Esophagus squamous epithelium (tissue), 5 donors: ENCODE measurements around the gene TRAPPC6A. TPM values are rescaled to one million over a fixed set of nuclear protein-coding genes. Genes with fewer than 3 reads are reported as not detected.

Experiments
- DNase-seq: peaks from one replicate; lab custom pipeline; 2025; lab: John Stamatoyannopoulos, UW
- H3K27ac ChIP-seq, 4 donors: fragments of 200-600 bp; sonication (generic); one replicate each; pipeline ENCODE4 v1.5.1; 2016 to 2019; ENCODE audit warnings: mild to moderate bottlenecking in 1 of 4
- H3K27me3 ChIP-seq, 4 donors: fragments of 200-600 bp; sonication (generic); 1 replicate in 3 of 4; 2 replicates in 1 of 4; pipeline versions ENCODE4 v1.5.1 to v1.6.0; 2017 to 2021; ENCODE audit warnings: antibody characterized with exemption in 1 of 4
- H3K36me3 ChIP-seq, 3 donors: fragments of 200-600 bp; sonication (generic); one replicate each; pipeline ENCODE4 v1.5.1; 2016 to 2019
- H3K4me1 ChIP-seq, 3 donors: fragments of 200-600 bp; sonication (generic); one replicate each; pipeline ENCODE4 v1.5.1; 2017 to 2019
- H3K4me3 ChIP-seq, 4 donors: fragments of 200-600 bp; sonication (generic); 1 replicate in 3 of 4; 2 replicates in 1 of 4; pipeline ENCODE4 v1.5.1; 2016 to 2019; ENCODE audit warnings: mild to moderate bottlenecking in 2 of 4, moderate library complexity in 1 of 4
- H3K9me3 ChIP-seq, 3 donors: fragments of 200-600 bp; sonication (generic); one replicate each; pipeline ENCODE4 v1.5.1; 2016 to 2019
- POLR2A ChIP-seq, 4 donors: fragments of 450-650 bp; IDR thresholded peaks; one replicate each; pipeline ENCODE4 v1.6.1; 2017; ENCODE audit warnings: antibody characterized with exemption in 4 of 4, mild to moderate bottlenecking in 4 of 4, moderate library complexity in 3 of 4
- WGBS, 2 donors: methylation state at CpG; one replicate each; pipeline ENCODE4 v1.1.5; 2018; 5-methylcytosine and 5-hydroxymethylcytosine counted together
- intact Hi-C: fragments of 100-400 bp; cut with DNase I; formaldehyde crosslinking; loops from one replicate; pipeline ENCODE4 v1.15.0; 2022
- total RNA-seq, 4 donors: library from RNA; depleted of rRNA; stranded (reverse); fragments of >200 nt; gene quantifications; one replicate each; pipeline ENCODE4 v1.1.0, GENCODE V29; 2016
- TF ChIP-seq, protein P1 (sequence below), 6 experiments: fragments of 450-650 bp in 4 of 6; fragments of 200-600 bp in 2 of 6; sonication (generic) in 2 of 6; IDR thresholded peaks; one replicate each; pipeline ENCODE4 v1.5.1; 2016 to 2019; ENCODE audit warnings: antibody characterized with exemption in 6 of 6, mild to moderate bottlenecking in 4 of 6, moderate library complexity in 4 of 6
- donor health status: DM: yes; HTN: yes; CAD: no.

TRAPPC6A gene, protein sequence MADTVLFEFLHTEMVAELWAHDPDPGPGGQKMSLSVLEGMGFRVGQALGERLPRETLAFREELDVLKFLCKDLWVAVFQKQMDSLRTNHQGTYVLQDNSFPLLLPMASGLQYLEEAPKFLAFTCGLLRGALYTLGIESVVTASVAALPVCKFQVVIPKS
- 10 to 100 TPM in 3 of 4 donors, 1 to 10 TPM in 1; 5.4 to 27.8 (median 18.0) TPM for total RNA-seq

DNA sequence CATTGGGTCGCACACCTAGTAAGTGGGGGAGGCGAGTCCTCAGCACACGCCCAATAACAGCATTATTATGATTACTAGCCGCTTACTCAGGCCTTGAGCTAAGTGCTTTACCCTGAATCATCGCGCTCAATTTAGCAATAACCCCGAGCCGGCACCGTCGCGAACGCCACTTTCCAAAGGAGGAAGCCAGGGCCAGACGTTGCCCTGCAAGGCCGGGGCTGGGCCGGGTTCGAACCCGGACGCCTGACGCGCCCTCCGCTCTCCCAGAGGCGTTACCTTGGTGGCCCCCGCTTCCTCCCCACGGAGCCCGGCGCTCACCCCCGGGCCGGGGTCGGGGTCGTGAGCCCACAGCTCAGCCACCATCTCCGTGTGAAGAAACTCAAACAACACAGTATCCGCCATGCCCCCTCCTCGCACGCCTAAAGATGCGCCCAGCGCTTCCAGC is at the start of gene TRAPPC6A:
Gene TRAPPC6A, minus strand, starts transcription at position 421 of the 445 bp plus-strand sequence. Its CDS starts 19 bp downstream, at position 402.
- intact Hi-C loops = no loop called here
- Histone ChIP-seq H3K27me3 (no peaks in the 10 kb centered on the region), H3K9me3 (no peaks in the 10 kb centered on the region), H3K4me1 (peaks cover 26 to 65% (median 28%) of the 10 kb centered on the region in 3 donors), H3K36me3 (peaks cover 0 to 17% (median 3%) of the 10 kb centered on the region in 3 donors), H3K27ac (peak within 1 kb of the TSS; percentile 95 to 99 (median 98)), H3K4me3 (peak within 1 kb of the TSS; percentile 70 to 94 (median 86))
- TF ChIP-seq, protein P1, sequence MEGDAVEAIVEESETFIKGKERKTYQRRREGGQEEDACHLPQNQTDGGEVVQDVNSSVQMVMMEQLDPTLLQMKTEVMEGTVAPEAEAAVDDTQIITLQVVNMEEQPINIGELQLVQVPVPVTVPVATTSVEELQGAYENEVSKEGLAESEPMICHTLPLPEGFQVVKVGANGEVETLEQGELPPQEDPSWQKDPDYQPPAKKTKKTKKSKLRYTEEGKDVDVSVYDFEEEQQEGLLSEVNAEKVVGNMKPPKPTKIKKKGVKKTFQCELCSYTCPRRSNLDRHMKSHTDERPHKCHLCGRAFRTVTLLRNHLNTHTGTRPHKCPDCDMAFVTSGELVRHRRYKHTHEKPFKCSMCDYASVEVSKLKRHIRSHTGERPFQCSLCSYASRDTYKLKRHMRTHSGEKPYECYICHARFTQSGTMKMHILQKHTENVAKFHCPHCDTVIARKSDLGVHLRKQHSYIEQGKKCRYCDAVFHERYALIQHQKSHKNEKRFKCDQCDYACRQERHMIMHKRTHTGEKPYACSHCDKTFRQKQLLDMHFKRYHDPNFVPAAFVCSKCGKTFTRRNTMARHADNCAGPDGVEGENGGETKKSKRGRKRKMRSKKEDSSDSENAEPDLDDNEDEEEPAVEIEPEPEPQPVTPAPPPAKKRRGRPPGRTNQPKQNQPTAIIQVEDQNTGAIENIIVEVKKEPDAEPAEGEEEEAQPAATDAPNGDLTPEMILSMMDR (IDR thresholded peaks at IDR 0.05) = no peak
- peak in 3 of 4 donors; percentile 64 to 79 (median 71) for TF ChIP-seq POLR2A (IDR thresholded peaks at IDR 0.05)
- WGBS, 2 donors = 0 to 2% methylated on average over 6 to 29 of the region's 36 CpGs
- no peak for DNase-seq

DNA sequence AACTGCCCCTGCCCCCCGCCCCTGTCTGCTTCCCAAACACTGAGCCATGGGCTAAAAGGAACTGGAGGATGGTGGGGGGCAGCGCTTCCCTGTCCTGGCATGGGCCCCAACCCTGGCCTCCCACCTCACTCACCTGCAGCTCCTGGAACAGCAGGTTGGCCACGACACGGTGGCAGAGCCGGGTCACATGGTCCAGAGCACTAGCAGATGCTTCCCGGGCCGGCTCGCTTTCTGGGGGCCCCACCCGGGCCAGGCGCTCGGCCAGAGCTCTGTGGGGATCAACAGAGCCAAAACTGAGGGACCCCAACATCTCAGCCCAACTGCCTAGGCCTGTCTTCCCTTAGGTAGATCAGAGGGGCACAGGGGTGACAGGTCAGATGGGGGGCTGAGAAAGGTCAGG is 46.6 kb upstream of the TRAPPC6A start:
- intact Hi-C loops = no loop called here
- peaks cover 0 to 60% (median 0%) of the 10 kb centered on the region in 4 donors for H3K27me3 ChIP-seq
- TF ChIP-seq, protein P1 (IDR thresholded peaks at IDR 0.05) = no peak
- no peak for TF ChIP-seq POLR2A (IDR thresholded peaks at IDR 0.05)
- H3K9me3 ChIP-seq = no peaks in the 10 kb centered on the region
- H3K4me3 ChIP-seq = no peak overlapping the region
- DNase-seq = no peak
- WGBS, 2 donors = 20% methylated on average over 1 of the region's 11 CpGs; no CpG with 5 or more reads in 1 of the 2 donors
- H3K27ac ChIP-seq = no peak overlapping the region
- no peaks in the 10 kb centered on the region for H3K36me3 ChIP-seq
- H3K4me1 ChIP-seq = no peaks in the 10 kb centered on the region

DNA sequence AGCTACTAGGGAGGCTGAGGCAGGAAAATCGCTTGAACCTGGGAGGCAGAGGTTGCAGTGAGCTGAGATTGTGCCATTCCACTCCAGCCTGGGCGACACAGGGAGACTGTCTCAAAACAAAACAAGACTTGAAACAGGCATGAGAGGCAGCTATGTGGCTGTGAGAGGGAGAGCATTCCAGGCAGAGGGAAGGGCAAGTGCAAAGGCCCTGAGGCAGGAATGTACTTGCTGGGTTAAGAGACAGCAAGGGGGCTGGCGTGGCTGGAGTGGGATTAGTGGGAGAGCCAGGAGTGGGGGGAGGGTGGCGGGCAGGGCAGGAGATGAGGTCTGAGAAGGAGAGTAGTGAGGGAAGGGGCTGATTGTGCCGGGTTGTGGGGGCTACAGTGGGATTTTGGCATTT is 45.8 kb upstream of the TRAPPC6A start:
- intact Hi-C loops = no loop called here
- TF ChIP-seq, protein P1 (IDR thresholded peaks at IDR 0.05) = no peak
- TF ChIP-seq POLR2A (IDR thresholded peaks at IDR 0.05) = no peak
- no peaks in the 10 kb centered on the region for H3K9me3 ChIP-seq
- H3K36me3 ChIP-seq = no peaks in the 10 kb centered on the region
- no peak overlapping the region for H3K4me3 ChIP-seq
- no peak overlapping the region for H3K27ac ChIP-seq
- no peak for DNase-seq
- WGBS, 2 donors = 65 to 70% methylated on average over 4 to 5 of the region's 5 CpGs
- peaks cover 0 to 67% (median 0%) of the 10 kb centered on the region in 4 donors for H3K27me3 ChIP-seq
- no peaks in the 10 kb centered on the region for H3K4me1 ChIP-seq

DNA sequence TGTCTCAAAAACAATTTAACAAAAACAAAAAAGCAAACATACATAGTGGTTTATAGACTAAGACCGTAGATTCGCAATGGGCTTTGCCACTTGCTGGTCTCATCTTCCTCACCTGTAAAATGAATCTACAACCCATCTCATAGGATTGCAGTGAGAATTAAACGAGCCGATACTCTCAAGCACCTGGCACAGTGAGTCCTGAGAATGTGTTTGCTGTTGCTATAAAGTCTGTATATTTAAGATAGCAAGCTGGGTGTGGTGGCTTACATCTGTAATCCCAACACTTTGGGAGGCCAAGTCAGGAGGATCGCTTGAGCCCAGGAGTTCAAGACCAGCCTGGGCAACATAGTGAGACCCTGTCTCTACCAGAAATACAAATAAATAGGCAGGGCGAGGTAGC is 44.7 kb upstream of the TRAPPC6A start:
- TF ChIP-seq, protein P1 (IDR thresholded peaks at IDR 0.05) = no peak
- no peak for DNase-seq
- peaks cover 0 to under 1% (median 0%) of the 10 kb centered on the region in 3 donors for H3K4me1 ChIP-seq
- H3K9me3 ChIP-seq = no peaks in the 10 kb centered on the region
- intact Hi-C loops = no loop called here
- H3K36me3 ChIP-seq = no peaks in the 10 kb centered on the region
- peaks cover 0 to 74% (median 0%) of the 10 kb centered on the region in 4 donors for H3K27me3 ChIP-seq
- no peak overlapping the region for H3K4me3 ChIP-seq
- H3K27ac ChIP-seq = no peak overlapping the region
- 94 to 95% methylated on average over 5 to 6 of the region's 6 CpGs for WGBS, 2 donors

DNA sequence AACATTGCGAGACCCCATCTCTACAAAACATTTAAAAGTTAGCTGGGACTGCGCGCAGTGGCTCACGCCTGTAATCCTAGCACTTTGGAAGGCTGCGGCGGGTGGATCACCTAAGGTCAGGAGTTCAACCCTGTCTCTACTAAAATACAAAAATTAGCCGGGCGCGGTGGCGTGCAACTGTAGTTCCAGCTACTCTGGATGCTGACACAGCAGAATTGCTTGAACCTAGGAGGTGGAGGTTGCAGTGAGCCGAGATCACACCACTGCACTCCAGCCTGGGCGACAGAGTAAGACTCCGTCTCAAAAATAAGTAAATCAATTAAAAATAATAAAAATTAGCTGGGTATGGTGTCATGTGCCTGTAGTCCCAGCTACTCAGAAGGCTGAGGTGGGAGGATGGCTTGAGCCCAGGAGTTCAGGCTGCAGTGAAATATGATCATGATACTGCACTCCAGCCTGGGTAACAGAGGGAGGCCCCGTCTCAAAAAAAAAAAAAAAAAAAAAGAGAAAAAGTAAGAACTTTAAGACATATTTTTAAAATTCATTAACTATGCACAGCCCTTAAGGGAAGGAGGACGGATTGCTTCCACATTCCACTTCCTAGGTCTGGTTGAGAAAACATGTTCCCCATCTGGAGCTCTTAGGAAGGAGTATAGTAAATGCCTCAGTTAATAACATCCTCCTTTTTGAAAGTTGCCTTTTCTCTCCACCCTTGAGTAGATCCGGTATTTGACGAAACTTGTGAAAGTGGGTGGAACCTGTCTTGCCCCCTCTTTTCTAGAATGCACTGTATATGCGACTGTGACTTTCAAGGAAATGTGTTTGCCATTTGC is 41.1 kb upstream of the TRAPPC6A start:
- Histone ChIP-seq H3K9me3 (no peaks in the 10 kb centered on the region), H3K4me3 (no peak overlapping the region), H3K4me1 (peaks cover 0 to 31% (median 13%) of the 10 kb centered on the region in 3 donors), H3K27ac (no peak overlapping the region), H3K36me3 (no peaks in the 10 kb centered on the region), H3K27me3 (peaks cover 0 to 97% (median 0%) of the 10 kb centered on the region in 4 donors)
- no peak for TF ChIP-seq POLR2A (IDR thresholded peaks at IDR 0.05)
- TF ChIP-seq, protein P1 (IDR thresholded peaks at IDR 0.05) = no peak
- 55 to 74% methylated on average over 9 to 12 of the region's 18 CpGs for WGBS, 2 donors
- intact Hi-C loops = no loop called here
- DNase-seq = no peak
